Neural cell (in vitro differentiated cells): Measurements from ENCODE around the gene MORC3.

Source experiments
- EZH2 ChIP-seq: fragments of 200-600, 300-800 bp; shearing (Covaris generic), sonication (generic); IDR thresholded peaks from 2 replicates; pipeline ENCODE4 v1.6.1; 2014; ENCODE audit warnings: antibody characterized with exemption, low read length, borderline replicate concordance, mild to moderate bottlenecking; ENCODE audit not compliant: insufficient read depth, poor library complexity, severe bottlenecking
- POLR2AphosphoS5 ChIP-seq: IDR thresholded peaks from 2 replicates; pipeline ENCODE4 v1.6.1; 2012
- RAD21 ChIP-seq: fragments of 450-650 bp; conservative IDR thresholded peaks from 2 replicates; pipeline ENCODE4 v1.6.1; 2014; ENCODE audit warnings: antibody characterized with exemption, mild to moderate bottlenecking, moderate library complexity
- TF ChIP-seq, protein P1 (sequence below): fragments of 450-650 bp; IDR thresholded peaks from 2 replicates; pipeline ENCODE4 v1.5.1; 2014; ENCODE audit warnings: antibody characterized with exemption, mild to moderate bottlenecking, moderate library complexity; ENCODE audit not compliant: poor library complexity, severe bottlenecking
- TF ChIP-seq, protein P2 (sequence below): IDR thresholded peaks from 2 replicates; pipeline ENCODE4 v1.6.1; 2012; ENCODE audit warnings: borderline replicate concordance

DNA sequence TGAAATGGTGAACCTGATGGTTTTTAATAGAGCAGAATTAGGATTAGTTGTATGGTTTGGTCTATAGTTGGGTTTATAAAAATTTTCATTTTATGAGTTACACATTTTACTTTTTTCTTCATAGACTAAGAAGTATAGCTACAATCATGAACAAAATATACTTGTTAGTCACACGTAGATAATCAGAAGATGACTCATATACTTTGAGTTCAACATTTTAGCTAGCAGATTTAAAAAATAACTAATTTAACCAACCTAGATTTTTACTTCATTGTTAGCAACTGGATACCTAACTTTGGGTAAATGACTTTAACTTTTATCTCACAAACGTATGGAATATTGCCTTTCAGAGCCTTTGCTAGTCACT, 27.9 kb downstream of the MORC3 start:
- TF ChIP-seq POLR2AphosphoS5 = no peak
- TF ChIP-seq, protein P1, sequence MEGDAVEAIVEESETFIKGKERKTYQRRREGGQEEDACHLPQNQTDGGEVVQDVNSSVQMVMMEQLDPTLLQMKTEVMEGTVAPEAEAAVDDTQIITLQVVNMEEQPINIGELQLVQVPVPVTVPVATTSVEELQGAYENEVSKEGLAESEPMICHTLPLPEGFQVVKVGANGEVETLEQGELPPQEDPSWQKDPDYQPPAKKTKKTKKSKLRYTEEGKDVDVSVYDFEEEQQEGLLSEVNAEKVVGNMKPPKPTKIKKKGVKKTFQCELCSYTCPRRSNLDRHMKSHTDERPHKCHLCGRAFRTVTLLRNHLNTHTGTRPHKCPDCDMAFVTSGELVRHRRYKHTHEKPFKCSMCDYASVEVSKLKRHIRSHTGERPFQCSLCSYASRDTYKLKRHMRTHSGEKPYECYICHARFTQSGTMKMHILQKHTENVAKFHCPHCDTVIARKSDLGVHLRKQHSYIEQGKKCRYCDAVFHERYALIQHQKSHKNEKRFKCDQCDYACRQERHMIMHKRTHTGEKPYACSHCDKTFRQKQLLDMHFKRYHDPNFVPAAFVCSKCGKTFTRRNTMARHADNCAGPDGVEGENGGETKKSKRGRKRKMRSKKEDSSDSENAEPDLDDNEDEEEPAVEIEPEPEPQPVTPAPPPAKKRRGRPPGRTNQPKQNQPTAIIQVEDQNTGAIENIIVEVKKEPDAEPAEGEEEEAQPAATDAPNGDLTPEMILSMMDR = no peak
- TF ChIP-seq, protein P2, sequence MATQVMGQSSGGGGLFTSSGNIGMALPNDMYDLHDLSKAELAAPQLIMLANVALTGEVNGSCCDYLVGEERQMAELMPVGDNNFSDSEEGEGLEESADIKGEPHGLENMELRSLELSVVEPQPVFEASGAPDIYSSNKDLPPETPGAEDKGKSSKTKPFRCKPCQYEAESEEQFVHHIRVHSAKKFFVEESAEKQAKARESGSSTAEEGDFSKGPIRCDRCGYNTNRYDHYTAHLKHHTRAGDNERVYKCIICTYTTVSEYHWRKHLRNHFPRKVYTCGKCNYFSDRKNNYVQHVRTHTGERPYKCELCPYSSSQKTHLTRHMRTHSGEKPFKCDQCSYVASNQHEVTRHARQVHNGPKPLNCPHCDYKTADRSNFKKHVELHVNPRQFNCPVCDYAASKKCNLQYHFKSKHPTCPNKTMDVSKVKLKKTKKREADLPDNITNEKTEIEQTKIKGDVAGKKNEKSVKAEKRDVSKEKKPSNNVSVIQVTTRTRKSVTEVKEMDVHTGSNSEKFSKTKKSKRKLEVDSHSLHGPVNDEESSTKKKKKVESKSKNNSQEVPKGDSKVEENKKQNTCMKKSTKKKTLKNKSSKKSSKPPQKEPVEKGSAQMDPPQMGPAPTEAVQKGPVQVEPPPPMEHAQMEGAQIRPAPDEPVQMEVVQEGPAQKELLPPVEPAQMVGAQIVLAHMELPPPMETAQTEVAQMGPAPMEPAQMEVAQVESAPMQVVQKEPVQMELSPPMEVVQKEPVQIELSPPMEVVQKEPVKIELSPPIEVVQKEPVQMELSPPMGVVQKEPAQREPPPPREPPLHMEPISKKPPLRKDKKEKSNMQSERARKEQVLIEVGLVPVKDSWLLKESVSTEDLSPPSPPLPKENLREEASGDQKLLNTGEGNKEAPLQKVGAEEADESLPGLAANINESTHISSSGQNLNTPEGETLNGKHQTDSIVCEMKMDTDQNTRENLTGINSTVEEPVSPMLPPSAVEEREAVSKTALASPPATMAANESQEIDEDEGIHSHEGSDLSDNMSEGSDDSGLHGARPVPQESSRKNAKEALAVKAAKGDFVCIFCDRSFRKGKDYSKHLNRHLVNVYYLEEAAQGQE = no peak
- no peak for TF ChIP-seq RAD21
- TF ChIP-seq EZH2 = no peak
